HEK293 (cell line): ENCODE measurements around the gene LAIR2.
A peak's percentile ranks its signal among the peaks of the same experiment; 100 is the strongest.

Source experiments
- CTCF ChIA-PET: fragments of 350-600 bp; formaldehyde crosslinking; extraction: SDS; loops from one replicate; lab custom pipeline; 2021; ENCODE audit warnings: antibody characterized with exemption; lab: Yijun Ruan, JAX
- POLR2A ChIA-PET: fragments of 300-600 bp; formaldehyde crosslinking; extraction: SDS; loops from one replicate; lab custom pipeline; 2020; ENCODE audit warnings: antibody characterized with exemption, inconsistent platforms; lab: Yijun Ruan, JAX
- H3K27ac ChIP-seq: fragments of 200-500 bp; sonication (Bioruptor generic); 2 replicates; pipeline ENCODE4 v1.5.1; 2014; ENCODE audit warnings: low read depth, low read length, control low read depth, inconsistent platforms; ENCODE audit errors: extremely low read depth
- H3K36me3 ChIP-seq, 2 experiments: fragments of 200-500 bp in 1 of 2; sonication (Bioruptor generic) in 1 of 2; 1 replicate in 1 of 2; 2 replicates in 1 of 2; pipeline ENCODE4 v1.5.1; 2014 to 2017; ENCODE audit warnings: inconsistent platforms in 2 of 2, low read length in 2 of 2; ENCODE audit not compliant: control insufficient read depth in 2 of 2, insufficient read depth in 1 of 2
- H3K4me1 ChIP-seq: fragments of 200-500 bp; sonication (Bioruptor generic); 2 replicates; pipeline ENCODE4 v1.5.1; 2014; ENCODE audit warnings: mild to moderate bottlenecking, low read length, inconsistent platforms; ENCODE audit not compliant: control insufficient read depth, insufficient read depth
- H3K4me3 ChIP-seq: 2 replicates; pipeline ENCODE4 v1.5.1; 2011; ENCODE audit warnings: low read depth, mild to moderate bottlenecking, control low read depth, low read length, moderate library complexity
- H3K9me3 ChIP-seq: fragments of 200-500 bp; sonication (Bioruptor generic); 2 replicates; pipeline ENCODE4 v1.5.1; 2014; ENCODE audit warnings: low read depth, low read length, inconsistent platforms; ENCODE audit not compliant: control insufficient read depth, insufficient read depth
- YY2 ChIP-seq: fragments of 450-650 bp; formaldehyde crosslinking; IDR thresholded peaks from 2 replicates; pipeline ENCODE4 v1.5.1; 2016; ENCODE audit warnings: missing biosample characterization, missing genetic modification characterization
- ZIC2 ChIP-seq: fragments of 450-650 bp; formaldehyde crosslinking; IDR thresholded peaks from 2 replicates; pipeline ENCODE4 v1.5.1; 2016; ENCODE audit warnings: missing biosample characterization, missing genetic modification characterization
- ZNF155 ChIP-seq: fragments of 450-650 bp; formaldehyde crosslinking; IDR thresholded peaks from 2 replicates; pipeline ENCODE4 v1.5.1; 2016; ENCODE audit warnings: missing biosample characterization, missing genetic modification characterization
- ZNF366 ChIP-seq: fragments of 450-650 bp; formaldehyde crosslinking; conservative IDR thresholded peaks from 2 replicates; pipeline ENCODE4 v1.5.1; 2016; ENCODE audit warnings: missing biosample characterization, missing genetic modification characterization
- ZNF558 ChIP-seq: fragments of 450-650 bp; formaldehyde crosslinking; IDR thresholded peaks from 2 replicates; pipeline ENCODE4 v1.5.1; 2016; ENCODE audit warnings: missing biosample characterization, missing genetic modification characterization
- ZNF561 ChIP-seq: fragments of 450-650 bp; IDR thresholded peaks from 2 replicates; pipeline ENCODE4 v1.5.1; 2018; ENCODE audit warnings: missing biosample characterization, missing genetic modification characterization, borderline replicate concordance
- ZNF677 ChIP-seq: fragments of 450-650 bp; IDR thresholded peaks from 2 replicates; pipeline ENCODE4 v1.5.0; 2018; ENCODE audit warnings: missing biosample characterization, mild to moderate bottlenecking, missing genetic modification characterization, moderate library complexity
- ZNF707 ChIP-seq: fragments of 450-650 bp; formaldehyde crosslinking; IDR thresholded peaks from 2 replicates; pipeline ENCODE4 v1.5.1; 2016; ENCODE audit warnings: missing biosample characterization, missing genetic modification characterization
- ZNF843 ChIP-seq: fragments of 450-650 bp; formaldehyde crosslinking; IDR thresholded peaks from 2 replicates; pipeline ENCODE4 v1.5.1; 2016; ENCODE audit warnings: missing biosample characterization, missing genetic modification characterization
- ZSCAN30 ChIP-seq: fragments of 450-650 bp; IDR thresholded peaks from 2 replicates; pipeline ENCODE4 v1.5.1; 2018; ENCODE audit warnings: missing biosample characterization, mild to moderate bottlenecking, missing genetic modification characterization, moderate library complexity
- TF ChIP-seq, protein P1 (sequence below): fragments of 450-650 bp; formaldehyde crosslinking; IDR thresholded peaks from 2 replicates; pipeline ENCODE4 v1.5.1; 2016; ENCODE audit warnings: missing biosample characterization, missing genetic modification characterization
- TF ChIP-seq, protein P2 (sequence below): fragments of 450-650 bp; formaldehyde crosslinking; IDR thresholded peaks from 2 replicates; pipeline ENCODE4 v1.5.1; 2016; ENCODE audit warnings: missing biosample characterization, missing genetic modification characterization
- TF ChIP-seq, protein P3 (sequence below): fragments of 450-650 bp; formaldehyde crosslinking; IDR thresholded peaks from 2 replicates; pipeline ENCODE4 v1.5.1; 2016; ENCODE audit warnings: missing biosample characterization, missing genetic modification characterization
- TF ChIP-seq, protein P4 (sequence below): fragments of 450-650 bp; formaldehyde crosslinking; IDR thresholded peaks from 2 replicates; pipeline ENCODE4 v1.5.1; 2016; ENCODE audit warnings: missing biosample characterization, missing genetic modification characterization

Gene LAIR2

DNA sequence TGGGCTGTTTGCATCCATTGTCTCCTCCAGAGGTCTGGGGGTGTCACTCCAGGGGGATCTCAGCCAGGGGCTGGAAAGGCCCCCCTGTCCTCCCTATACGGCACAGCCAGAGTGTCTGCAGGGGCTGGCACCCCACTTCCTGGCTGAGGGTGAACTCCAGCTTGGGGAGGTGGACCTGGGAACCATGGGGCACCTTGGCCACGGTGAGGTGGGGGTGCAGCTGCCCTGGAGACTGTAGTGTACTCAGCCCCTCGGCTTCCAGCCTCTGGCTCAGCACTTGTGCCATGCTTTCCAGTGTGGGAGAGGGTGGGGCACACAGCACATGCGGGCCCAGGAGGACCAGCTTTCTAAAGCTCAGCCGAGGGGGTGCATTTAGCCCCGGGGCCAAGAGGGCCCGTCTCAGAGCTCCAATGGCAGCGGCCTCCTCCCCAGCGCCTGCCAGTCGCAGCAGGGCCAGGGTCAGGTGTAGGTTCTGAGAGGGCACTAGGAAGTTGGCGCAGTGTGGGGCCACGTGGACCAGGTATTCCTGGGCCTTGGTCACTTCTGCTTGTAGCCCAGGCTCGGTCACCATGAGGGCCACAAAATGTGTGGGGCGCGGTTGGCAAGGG lies 40.5 kb upstream of the LAIR2 start:
- POLR2A ChIA-PET = interaction anchor here (0.7 to 6.8 kb wide), 4 partner anchors 8 to 32 kb away, joined by 3 to 64 read pairs (median 6); partner anchors contain the start of genes CDC42EP5 and LENG8
- CTCF ChIA-PET = interaction anchor here (0.6 to 1.6 kb wide), 2 partner anchors 16 kb away, joined by 3 to 6 read pairs; no protein-coding TSS in a partner anchor
- no peak for TF ChIP-seq ZNF561 (tag by site-specific recombination)
- TF ChIP-seq ZNF707 (tag by site-specific recombination) = no peak
- TF ChIP-seq ZNF366 (tag by site-specific recombination) = 0 out of 2 replicates have a peak, but pooled peaks have one; percentile 8
- TF ChIP-seq YY2 (tag by site-specific recombination) = no peak
- no peak for TF ChIP-seq ZNF843 (tag by site-specific recombination)
- no peak for TF ChIP-seq ZNF558 (tag by site-specific recombination)
- TF ChIP-seq, protein P1, sequence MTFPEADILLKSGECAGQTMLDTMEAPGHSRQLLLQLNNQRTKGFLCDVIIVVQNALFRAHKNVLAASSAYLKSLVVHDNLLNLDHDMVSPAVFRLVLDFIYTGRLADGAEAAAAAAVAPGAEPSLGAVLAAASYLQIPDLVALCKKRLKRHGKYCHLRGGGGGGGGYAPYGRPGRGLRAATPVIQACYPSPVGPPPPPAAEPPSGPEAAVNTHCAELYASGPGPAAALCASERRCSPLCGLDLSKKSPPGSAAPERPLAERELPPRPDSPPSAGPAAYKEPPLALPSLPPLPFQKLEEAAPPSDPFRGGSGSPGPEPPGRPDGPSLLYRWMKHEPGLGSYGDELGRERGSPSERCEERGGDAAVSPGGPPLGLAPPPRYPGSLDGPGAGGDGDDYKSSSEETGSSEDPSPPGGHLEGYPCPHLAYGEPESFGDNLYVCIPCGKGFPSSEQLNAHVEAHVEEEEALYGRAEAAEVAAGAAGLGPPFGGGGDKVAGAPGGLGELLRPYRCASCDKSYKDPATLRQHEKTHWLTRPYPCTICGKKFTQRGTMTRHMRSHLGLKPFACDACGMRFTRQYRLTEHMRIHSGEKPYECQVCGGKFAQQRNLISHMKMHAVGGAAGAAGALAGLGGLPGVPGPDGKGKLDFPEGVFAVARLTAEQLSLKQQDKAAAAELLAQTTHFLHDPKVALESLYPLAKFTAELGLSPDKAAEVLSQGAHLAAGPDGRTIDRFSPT (tag by site-specific recombination) = peak; percentile 59; the same call in 1 of the 2 replicates
- TF ChIP-seq, protein P2, sequence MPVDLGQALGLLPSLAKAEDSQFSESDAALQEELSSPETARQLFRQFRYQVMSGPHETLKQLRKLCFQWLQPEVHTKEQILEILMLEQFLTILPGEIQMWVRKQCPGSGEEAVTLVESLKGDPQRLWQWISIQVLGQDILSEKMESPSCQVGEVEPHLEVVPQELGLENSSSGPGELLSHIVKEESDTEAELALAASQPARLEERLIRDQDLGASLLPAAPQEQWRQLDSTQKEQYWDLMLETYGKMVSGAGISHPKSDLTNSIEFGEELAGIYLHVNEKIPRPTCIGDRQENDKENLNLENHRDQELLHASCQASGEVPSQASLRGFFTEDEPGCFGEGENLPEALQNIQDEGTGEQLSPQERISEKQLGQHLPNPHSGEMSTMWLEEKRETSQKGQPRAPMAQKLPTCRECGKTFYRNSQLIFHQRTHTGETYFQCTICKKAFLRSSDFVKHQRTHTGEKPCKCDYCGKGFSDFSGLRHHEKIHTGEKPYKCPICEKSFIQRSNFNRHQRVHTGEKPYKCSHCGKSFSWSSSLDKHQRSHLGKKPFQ = no peak
- no peak for TF ChIP-seq ZNF155 (tag by site-specific recombination)
- TF ChIP-seq, protein P3, sequence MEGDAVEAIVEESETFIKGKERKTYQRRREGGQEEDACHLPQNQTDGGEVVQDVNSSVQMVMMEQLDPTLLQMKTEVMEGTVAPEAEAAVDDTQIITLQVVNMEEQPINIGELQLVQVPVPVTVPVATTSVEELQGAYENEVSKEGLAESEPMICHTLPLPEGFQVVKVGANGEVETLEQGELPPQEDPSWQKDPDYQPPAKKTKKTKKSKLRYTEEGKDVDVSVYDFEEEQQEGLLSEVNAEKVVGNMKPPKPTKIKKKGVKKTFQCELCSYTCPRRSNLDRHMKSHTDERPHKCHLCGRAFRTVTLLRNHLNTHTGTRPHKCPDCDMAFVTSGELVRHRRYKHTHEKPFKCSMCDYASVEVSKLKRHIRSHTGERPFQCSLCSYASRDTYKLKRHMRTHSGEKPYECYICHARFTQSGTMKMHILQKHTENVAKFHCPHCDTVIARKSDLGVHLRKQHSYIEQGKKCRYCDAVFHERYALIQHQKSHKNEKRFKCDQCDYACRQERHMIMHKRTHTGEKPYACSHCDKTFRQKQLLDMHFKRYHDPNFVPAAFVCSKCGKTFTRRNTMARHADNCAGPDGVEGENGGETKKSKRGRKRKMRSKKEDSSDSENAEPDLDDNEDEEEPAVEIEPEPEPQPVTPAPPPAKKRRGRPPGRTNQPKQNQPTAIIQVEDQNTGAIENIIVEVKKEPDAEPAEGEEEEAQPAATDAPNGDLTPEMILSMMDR (tag by site-specific recombination) = no peak
- TF ChIP-seq ZNF677 (tag by site-specific recombination) = no peak
- peak; percentile 24; the same call in 1 of the 2 replicates for TF ChIP-seq ZIC2 (tag by site-specific recombination)
- TF ChIP-seq, protein P4, sequence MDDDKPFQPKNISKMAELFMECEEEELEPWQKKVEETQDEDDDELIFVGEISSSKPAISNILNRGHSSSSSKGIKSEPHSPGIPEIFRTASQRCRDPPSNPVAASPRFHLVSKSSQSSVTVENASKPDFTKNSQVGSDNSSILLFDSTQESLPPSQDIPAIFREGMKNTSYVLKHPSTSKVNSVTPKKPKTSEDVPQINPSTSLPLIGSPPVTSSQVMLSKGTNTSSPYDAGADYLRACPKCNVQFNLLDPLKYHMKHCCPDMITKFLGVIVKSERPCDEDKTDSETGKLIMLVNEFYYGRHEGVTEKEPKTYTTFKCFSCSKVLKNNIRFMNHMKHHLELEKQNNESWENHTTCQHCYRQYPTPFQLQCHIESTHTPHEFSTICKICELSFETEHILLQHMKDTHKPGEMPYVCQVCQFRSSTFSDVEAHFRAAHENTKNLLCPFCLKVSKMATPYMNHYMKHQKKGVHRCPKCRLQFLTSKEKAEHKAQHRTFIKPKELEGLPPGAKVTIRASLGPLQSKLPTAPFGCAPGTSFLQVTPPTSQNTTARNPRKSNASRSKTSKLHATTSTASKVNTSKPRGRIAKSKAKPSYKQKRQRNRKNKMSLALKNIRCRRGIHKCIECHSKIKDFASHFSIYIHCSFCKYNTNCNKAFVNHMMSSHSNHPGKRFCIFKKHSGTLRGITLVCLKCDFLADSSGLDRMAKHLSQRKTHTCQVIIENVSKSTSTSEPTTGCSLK (tag by site-specific recombination) = no peak
- no peak for TF ChIP-seq ZSCAN30
- Histone ChIP-seq H3K9me3 (no peaks in the 10 kb centered on the region), H3K27ac (peak overlapping the region; percentile 81; the same call in 1 of the 2 replicates), H3K4me3 (no peak overlapping the region), H3K4me1 (peaks cover 5% of the 10 kb centered on the region; the same call in 1 of the 2 replicates), H3K36me3 (peaks cover 30 to 52% of the 10 kb centered on the region in 2 experiments)
